NCI-H1092 treated with DMSO at 0.1 percent for 48 hours (cell line): ENCODE results near the gene ZNF726.
"Not testable (repeated sequence)": the region's sequence is repeated elsewhere in the genome, so short reads cannot be mapped to it uniquely, and the experiment has no call there.

Source experiments
- DNase-seq: peaks from one replicate; lab custom pipeline; 2025; lab: John Stamatoyannopoulos, UW

The ZNF726 gene

DNA sequence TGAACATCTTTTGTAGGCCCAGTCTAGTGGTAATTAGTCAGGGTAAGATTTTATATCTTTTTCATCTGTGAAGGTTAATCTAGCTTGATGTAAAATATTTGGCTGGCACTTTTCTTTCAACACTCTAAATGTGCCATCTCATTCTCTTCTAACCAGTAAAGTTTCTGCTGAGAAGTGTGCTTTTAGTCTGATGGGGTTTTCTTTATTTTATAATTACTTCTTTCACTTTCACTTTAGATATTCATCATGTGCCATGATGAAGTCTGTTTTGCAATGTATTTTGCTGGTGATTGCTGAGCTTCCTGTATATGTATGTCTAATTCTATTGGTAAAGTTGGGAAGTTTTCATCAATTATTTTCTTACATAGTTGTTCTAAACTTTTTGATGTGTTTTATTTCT is 31.9 kb downstream of the ZNF726 start:
- DNase-seq, result no peak

DNA sequence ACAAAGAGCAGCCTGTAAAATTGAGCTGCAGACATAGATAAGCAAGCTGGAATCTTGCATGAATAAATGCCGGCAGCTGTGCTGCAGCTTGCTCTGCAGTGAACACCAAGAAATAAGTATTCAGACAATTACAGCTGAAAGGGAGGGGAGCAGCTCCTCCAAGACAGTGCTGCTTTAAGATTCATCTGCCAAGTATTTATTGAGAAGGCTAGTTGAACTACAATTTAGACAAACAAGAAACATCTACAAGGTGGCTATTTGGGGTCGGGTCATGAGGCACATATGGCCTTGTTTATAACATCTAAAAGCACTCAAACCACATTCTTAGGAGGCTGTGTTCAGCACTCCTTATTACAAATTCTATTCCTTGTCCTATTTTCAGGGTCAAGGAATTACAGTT is 34.9 kb downstream of the ZNF726 start:
- no peak for DNase-seq

DNA sequence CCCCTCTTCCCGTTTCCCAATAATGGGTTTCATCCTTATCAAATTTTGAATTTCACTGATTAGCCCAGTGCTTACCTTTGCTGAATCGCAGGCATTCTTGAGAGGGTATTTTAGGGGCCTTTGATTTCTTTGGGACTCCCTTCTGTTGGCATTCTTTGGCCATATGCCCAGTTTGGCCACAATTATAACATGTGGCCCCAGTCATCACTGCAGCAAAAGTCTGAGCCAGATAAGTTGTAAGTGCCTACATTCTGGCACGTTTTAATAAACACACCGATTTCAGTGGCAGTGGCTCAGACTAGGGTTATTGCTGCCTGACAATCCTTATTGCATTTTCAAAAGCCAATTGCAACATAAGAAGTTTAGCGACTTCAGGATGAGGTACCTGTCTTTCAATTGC is 41.4 kb downstream of the ZNF726 start:
- no peak for DNase-seq

DNA sequence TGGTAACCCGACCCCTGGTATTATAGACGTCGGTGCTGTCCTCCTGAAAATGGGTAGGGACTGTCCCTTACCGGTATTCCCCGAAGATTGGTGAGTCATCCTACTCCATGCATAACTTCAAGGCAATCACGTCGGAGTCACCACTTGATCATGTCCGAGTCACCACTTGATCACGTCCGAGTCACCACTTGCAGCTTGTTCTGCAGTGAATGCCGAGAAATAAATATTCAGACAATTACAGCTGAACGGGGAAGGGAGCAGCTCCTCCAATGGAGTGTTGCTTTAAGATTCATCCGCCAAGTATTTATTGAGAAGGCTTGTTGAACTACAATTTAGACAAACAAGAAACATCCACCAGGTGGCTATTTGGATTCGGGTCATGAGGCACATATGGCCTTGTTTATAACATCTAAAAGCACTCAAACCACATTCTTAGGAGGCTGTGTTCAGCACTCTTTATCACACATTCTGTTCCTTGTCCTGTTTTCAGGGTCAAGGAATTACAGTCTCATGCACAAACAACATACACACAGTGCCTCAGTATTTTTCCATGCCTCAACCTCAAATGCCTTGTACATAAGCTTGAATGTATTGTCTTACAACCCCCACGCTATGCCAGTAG is 43.1 kb downstream of the ZNF726 start:
- DNase-seq, result no peak

DNA sequence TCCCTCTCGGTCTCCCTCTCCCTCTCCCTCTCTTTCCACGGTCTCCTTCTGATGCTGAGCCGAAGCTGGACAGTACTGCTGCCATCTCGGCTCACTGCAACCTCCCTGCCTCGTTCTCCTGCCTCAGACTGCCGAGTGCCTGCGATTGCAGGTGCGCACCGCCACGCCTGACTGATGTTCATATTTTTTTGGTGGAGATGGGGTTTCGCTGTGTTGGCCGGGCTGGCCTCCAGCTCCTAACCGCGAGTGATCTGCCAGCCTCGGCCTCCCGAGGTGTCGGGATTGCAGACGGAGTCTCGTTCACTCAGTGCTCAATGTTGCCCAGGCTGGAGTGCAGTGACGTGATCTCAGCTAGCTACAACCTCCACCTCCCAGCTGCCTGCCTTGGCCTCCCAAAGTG is 48.7 kb downstream of the ZNF726 start:
- DNase-seq, result not testable (repeated sequence)

DNA sequence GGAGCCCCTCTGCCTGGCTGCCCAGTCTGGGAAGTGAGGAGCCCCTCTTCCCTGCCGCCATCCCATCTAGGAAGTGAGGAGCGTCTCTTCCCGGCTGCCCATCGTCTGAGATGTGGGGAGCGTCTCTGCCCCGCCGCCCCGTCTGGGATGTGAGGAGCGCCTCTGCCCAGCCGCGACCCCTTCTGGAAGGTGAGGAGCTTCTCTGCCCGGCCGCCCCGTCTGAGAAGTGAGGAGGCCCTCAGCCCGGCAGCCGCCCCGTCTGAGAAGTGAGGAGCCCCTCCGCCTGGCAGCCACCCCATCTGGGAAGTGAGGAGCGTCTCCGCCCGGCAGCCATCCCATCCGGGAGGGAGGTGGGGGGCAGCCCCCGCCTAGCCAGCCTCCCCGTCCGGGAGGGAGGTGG is 49.2 kb downstream of the ZNF726 start:
- DNase-seq, result not testable (repeated sequence)

DNA sequence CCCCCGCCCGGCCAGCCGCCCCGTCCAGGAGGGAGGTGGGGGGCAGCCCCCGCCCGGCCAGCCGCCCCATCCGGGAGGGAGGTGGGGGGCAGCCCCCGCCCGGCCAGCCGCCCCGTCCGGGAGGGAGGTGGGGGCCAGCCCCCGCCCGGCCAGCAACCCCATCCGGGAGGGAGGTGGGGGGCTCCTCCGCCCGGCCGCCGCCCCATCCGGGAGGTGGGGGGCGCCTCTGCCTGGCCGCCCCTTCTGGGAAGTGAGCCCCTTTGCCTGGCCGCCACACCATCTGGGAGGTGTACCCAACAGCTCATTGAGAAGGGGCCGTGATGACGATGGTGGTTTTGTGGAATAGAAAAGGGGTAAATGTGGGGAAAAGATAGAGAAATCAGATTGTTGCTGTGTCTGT is 49.6 kb downstream of the ZNF726 start:
- DNase-seq, result not testable (repeated sequence)

DNA sequence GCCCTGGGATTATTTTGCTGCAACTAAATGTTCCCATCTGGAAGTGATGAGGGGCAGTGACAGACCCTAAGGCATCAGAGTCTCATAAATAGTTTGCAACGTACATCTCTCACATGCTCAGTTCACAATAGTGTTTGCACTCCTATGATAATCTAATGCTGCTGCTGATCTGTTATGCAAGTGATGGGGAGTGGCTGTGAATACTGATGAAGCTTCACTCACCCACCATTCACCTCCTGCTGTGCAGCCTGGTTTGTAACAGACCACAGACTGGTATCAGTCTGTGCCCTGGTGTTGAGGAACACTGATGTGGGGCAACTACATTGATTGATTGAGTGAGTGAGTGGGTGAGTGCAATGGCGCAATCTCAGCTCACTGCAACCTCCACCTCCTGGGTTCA is 54.9 kb downstream of the ZNF726 start:
- no peak for DNase-seq

DNA sequence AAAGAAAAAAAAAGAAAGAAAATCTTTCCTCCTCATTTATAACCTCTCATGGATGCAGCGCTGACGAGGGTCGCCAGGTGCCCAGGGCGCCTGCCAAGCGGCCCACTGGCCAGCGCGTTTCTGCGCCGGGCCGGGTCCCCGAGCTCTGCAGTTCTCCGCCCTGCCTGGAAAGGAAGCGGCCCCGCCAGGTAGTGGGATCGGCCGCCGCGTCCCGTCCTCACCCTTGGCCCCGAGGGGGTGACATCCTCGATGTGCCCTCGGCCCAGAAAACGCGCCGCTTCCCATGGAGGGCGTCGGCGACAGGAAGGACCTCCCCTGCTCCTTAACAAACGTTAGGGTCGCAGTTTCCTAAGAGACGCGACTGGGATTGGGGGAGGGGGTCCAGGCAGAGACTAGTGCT is 56.9 kb downstream of the ZNF726 start:
- no peak for DNase-seq

DNA sequence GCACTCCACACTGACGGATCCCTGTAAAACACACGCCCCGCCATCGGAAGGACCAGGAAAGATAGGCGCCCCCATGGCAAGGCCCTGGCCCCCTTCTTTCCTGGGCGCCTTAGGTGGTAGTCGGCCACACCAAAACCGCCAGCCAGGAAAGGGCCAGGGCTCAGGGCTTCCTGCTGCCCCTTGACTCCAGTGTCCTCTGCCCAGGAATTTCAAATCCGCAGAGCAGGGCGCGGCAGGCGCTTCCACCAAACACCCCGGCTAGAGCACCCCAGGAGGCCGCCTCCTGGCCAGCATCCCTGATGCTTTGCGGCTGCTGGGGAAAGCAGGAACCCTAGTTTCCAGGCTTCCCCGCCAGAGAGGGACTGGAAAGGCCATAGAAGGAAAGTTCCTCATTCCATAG is 57.5 kb downstream of the ZNF726 start:
- DNase-seq, result no peak

DNA sequence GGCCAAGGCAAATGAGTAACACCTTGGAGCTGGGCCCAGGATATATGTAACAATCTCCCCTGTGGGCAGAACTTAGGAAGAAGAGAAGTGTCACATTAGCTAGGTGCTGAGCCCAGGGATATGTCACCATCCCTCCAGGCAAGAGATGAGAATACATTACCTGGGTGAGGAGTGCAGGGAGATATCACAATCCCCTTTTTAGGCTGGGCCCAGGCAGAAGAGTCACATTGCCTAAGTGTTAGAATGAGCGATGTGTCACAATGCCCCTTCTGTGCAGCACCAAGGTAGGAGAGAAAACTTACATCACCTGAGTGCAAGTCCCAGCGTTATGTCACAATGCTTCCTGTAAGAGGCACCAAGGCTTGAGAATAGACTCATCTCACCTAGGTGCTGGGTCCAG is 60.3 kb downstream of the ZNF726 start:
- no peak for DNase-seq

DNA sequence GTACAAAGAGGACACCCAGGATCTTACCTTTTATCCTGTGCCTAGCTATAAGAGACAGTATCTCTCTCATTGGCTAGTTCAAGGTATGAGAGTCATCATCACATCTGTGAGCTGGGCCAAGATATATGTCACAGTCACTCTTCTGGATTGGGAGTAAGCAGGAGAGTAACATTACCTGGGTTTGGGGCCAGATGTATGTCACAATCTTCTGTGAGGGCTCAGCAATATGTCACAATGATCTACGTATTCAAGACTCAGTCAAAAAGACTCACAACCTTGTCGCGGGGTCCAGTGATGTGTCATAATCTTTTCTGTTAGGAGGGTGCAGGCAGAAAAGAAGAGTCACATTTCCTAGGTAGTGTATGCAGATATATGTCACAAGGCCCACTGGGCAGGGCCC is 61.9 kb downstream of the ZNF726 start:
- DNase-seq, result not testable (repeated sequence)

DNA sequence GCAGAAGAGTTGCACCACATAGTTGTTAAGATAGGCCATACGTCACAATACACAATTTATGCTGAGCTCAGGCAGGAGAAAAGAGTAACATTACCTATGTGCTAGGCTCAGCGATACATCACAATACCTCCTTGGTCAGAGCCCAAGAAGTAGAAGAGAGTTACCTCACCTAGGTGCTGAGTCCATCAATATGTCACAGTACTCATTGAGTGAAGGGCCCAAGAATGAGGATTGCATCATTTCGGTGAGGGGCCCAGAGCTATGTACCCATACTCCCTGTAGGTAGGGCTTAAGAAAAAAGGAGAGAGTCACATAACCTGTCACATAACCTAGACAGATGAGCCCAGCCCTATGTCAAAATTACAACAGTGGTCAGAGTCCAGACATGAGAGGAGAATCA is 62.6 kb downstream of the ZNF726 start:
- not testable (repeated sequence) for DNase-seq

DNA sequence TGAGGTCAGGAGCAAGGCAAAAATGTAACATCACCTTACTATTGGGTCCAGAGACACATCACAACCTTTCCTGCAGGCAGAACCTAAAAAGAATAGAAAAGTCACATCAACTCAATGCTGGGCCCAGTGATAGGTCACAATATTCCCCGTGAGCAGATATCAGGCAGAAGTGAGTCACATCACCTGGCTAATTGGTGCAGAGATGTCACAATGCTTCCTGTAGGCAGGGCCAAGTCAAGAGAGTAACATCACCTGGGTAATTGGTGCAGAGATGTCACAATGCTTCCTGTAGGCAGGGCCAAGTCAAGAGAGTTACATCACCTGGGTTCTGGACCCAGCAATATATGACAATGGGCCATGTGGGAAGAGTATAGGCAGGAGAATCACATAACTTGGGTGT is 63.4 kb downstream of the ZNF726 start:
- DNase-seq, result no peak

DNA sequence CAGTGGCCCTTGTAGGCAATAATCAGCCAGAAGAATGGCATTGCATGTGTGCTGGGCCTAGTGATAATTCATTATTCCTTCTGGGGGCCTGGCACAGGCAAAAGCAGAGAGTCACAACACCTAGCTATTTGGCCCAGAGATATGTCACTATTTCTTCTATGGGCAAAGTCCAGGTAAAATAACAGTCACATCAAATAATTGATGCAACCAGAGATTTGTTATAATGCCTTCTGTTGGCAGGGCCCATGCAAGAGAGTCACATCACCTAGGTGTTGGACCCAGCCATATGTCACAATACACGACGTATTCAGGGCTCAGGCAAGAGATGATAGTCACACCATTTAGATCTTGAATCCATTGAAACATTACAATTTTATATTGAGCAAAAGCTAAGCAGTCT is 66.1 kb downstream of the ZNF726 start:
- no peak for DNase-seq

DNA sequence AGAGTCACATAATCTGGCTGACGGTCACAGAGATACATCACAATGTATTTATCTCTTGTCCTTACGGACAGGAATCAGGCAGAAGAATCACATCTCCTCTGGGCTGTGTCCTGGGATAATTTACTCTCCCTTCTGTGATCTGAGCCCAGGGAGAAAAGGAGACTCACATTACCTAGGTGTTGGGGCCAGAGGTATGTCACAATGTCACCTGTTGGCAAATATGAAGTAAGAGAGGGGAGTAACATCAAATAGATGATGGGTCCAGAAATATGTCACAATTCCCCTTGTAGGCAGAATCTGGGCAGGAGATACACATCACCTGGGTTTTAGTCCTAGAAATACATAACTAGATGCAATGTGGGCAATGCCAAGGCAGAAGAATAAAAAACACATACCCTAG is 67.2 kb downstream of the ZNF726 start:
- no peak for DNase-seq

DNA sequence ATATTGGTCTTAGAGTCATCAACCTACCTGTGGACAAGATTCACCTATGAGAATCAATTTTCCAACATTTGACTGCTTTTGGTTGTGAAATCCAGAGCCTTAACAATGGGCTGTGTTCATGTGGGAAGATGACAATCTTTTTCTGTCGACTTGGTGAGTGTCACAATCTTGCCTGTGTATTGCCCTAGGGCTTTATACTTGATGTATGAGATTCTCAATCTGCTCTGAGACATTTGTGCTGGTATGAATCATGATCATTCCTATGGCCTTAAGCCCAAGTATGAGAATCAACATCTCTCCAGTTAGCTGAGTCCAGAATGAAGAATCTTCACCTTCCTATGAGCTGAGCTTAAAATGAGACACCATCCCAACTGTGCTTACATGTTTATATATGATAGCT is 68.7 kb downstream of the ZNF726 start:
- DNase-seq, result no peak
